Lung (tissue), 12 donors: Measurements from ENCODE around the gene ZNF619. TPM values are rescaled to one million over a fixed set of nuclear protein-coding genes. Genes with fewer than 3 reads are reported as not detected.

Source experiments
- ATAC-seq: fragments of 200-7000 bp; cut with Tn5 transposase; one replicate; pipeline ENCODE4 v1.9.1; 2020; ENCODE audit warnings: moderate number of reproducible peaks; ENCODE audit not compliant: insufficient read depth, low FRiP score
- DNase-seq, 3 donors: peaks; one replicate each; pipeline ENCODE4 v3.0.0-alpha.2; 2013 to 2017
- H3K27ac ChIP-seq, 2 donors: one replicate each; pipeline ENCODE4 v1.5.1; 2013; ENCODE audit warnings: mild to moderate bottlenecking in 2 of 2, moderate library complexity in 2 of 2, control low read depth in 1 of 2, inconsistent platforms in 1 of 2, low read depth in 1 of 2, low read length in 1 of 2
- H3K27me3 ChIP-seq, 3 donors: one replicate each; pipeline ENCODE4 v1.5.1; 2013; ENCODE audit warnings: low read length in 2 of 3; ENCODE audit not compliant: control insufficient read depth in 3 of 3, insufficient read depth in 3 of 3
- H3K36me3 ChIP-seq, 4 donors: one replicate each; pipeline ENCODE4 v1.5.1; 2013; ENCODE audit warnings: low read length in 4 of 4, mild to moderate bottlenecking in 1 of 4, moderate library complexity in 1 of 4; ENCODE audit not compliant: control insufficient read depth in 4 of 4, insufficient read depth in 4 of 4
- H3K4me1 ChIP-seq, 5 donors: one replicate each; pipeline ENCODE4 v1.5.1; 2013; ENCODE audit warnings: low read length in 5 of 5, mild to moderate bottlenecking in 2 of 5, moderate library complexity in 1 of 5; ENCODE audit not compliant: control insufficient read depth in 5 of 5, insufficient read depth in 5 of 5
- H3K4me3 ChIP-seq: one replicate; pipeline ENCODE4 v1.5.1; 2013; ENCODE audit warnings: mild to moderate bottlenecking, control low read depth, moderate library complexity
- H3K9ac ChIP-seq, 2 donors: one replicate each; pipeline ENCODE4 v1.5.1; 2013; ENCODE audit warnings: low read length in 2 of 2, control low read depth in 1 of 2; ENCODE audit not compliant: insufficient read depth in 1 of 2
- H3K9me3 ChIP-seq, 4 donors: one replicate each; pipeline ENCODE4 v1.5.1; 2013; ENCODE audit warnings: low read length in 3 of 4, mild to moderate bottlenecking in 1 of 4, moderate library complexity in 1 of 4; ENCODE audit not compliant: control insufficient read depth in 4 of 4, insufficient read depth in 3 of 4
- WGBS, 2 donors: extraction: QIAGEN DNeasy Blood & Tissue Kit; methylation state at CpG; one replicate each; pipeline ENCODE4 v1.1.7; 2013; 5-methylcytosine and 5-hydroxymethylcytosine counted together
- polyA plus RNA-seq, 2 donors: library from polyadenylated mRNA; stranded (reverse); fragments of 200-250 nt; gene quantifications; one replicate each; pipeline ENCODE4 v1.2.1, GENCODE V29; 2013
- total RNA-seq, 2 donors: library from RNA; depleted of rRNA in 1 of 2; stranded (reverse); fragments of >200 nt in 1 of 2; gene quantifications; one replicate each; pipeline ENCODE4 v1.2.1, GENCODE V29; 2014 to 2021
- TF ChIP-seq, protein P1 (sequence below): IDR thresholded peaks from 2 replicates; pipeline ENCODE4 v1.5.1; 2012; ENCODE audit warnings: mild to moderate bottlenecking; ENCODE audit errors: control extremely low read depth, extremely low read depth
- donor health status: control.
- donor health status: control.
- donor health status: Bipolar disorder and iron deficiency.
- donor health status: healthy.
- donor health status: DM: yes; HTN: yes; CAD: no.

ZNF619 gene
- total and polyA plus RNA-seq, 4 donors, result 0.96 to 10.0 (median 5.0) TPM

DNA sequence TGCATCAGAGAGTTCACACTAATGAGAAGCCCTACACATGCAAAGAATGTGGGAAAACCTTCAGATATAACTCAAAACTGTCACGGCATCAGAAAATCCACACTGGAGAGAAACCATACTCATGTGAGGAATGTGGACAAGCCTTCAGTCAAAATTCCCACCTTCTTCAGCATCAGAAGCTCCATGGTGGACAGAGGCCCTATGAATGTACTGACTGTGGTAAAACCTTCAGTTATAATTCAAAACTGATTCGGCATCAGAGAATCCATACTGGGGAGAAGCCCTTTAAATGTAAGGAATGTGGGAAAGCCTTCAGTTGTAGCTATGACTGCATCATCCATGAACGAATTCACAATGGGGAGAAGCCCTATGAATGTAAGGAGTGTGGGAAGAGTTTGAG is 10.2 kb downstream of the ZNF619 start:
- Histone ChIP-seq H3K9ac (no peak overlapping the region), H3K36me3 (peaks cover 22 to 32% (median 29%) of the 10 kb centered on the region in 4 donors), H3K4me1 (no peaks in the 10 kb centered on the region), H3K27me3 (no peaks in the 10 kb centered on the region), H3K4me3 (no peak overlapping the region), H3K9me3 (peaks cover 0 to 19% (median 9%) of the 10 kb centered on the region in 4 donors), H3K27ac (no peak overlapping the region)
- TF ChIP-seq, protein P1, sequence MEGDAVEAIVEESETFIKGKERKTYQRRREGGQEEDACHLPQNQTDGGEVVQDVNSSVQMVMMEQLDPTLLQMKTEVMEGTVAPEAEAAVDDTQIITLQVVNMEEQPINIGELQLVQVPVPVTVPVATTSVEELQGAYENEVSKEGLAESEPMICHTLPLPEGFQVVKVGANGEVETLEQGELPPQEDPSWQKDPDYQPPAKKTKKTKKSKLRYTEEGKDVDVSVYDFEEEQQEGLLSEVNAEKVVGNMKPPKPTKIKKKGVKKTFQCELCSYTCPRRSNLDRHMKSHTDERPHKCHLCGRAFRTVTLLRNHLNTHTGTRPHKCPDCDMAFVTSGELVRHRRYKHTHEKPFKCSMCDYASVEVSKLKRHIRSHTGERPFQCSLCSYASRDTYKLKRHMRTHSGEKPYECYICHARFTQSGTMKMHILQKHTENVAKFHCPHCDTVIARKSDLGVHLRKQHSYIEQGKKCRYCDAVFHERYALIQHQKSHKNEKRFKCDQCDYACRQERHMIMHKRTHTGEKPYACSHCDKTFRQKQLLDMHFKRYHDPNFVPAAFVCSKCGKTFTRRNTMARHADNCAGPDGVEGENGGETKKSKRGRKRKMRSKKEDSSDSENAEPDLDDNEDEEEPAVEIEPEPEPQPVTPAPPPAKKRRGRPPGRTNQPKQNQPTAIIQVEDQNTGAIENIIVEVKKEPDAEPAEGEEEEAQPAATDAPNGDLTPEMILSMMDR, result no peak
- no peak for DNase-seq
- WGBS, 2 donors, result 99% methylated on average over 3 of the region's 3 CpGs
- no peak for ATAC-seq

DNA sequence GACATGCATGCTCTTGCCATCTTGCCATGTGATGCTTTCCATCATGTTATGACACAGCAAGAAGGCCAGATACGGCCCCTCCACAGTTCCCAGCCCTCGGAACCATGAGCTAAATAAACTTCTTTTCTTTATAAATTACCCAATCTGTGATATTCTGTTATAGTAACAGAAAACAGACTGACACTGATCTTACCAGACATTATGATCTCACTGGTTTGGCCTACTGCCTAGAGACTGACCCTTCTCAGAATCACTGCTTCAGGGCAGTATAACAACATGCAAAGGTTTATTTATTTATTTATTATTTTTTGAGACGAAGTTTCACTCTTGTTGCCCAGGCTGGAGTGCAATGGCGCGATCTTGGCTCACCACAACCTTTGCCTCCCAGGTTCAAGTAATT is 14.0 kb downstream of the ZNF619 start:
- DNase-seq (no peak), ATAC-seq (no peak)
- 91% methylated on average over 5 of the region's 5 CpGs for WGBS, 2 donors
- no peak overlapping the region for H3K27ac ChIP-seq
- TF ChIP-seq, protein P1, result no peak
- no peak overlapping the region for H3K9ac ChIP-seq
- H3K9me3 ChIP-seq, result peaks cover 0 to 19% (median 9%) of the 10 kb centered on the region in 4 donors
- H3K36me3 ChIP-seq, result peaks cover 14 to 20% (median 19%) of the 10 kb centered on the region in 4 donors
- no peaks in the 10 kb centered on the region for H3K27me3 ChIP-seq
- no peaks in the 10 kb centered on the region for H3K4me1 ChIP-seq
- no peak overlapping the region for H3K4me3 ChIP-seq

DNA sequence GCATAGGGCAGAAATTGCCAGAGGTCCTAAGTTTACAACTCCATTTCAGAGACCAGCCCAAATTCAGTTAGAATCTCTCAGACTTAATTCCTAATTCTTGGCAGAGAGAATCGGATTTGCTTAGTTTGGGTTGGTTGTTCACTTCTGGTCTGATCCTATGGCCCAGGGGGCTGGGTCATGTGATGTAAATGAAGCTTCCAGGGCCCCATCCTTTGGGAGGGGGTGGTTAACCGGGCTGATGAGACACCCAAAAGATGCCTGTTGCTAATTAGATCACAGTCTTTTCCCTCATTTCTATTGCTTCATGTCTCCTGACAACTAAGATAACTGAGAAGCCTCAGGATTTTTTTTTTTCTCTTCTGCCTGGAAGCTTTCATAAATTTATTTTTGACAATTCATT is 17.8 kb downstream of the ZNF619 start:
- Histone ChIP-seq H3K27me3 (no peaks in the 10 kb centered on the region), H3K4me1 (no peaks in the 10 kb centered on the region), H3K9me3 (no peaks in the 10 kb centered on the region), H3K36me3 (no peaks in the 10 kb centered on the region), H3K9ac (no peak overlapping the region), H3K4me3 (no peak overlapping the region), H3K27ac (no peak overlapping the region)
- TF ChIP-seq, protein P1, result no peak
- 70 to 77% methylated on average over 2 of the region's 2 CpGs for WGBS, 2 donors
- DNase-seq, result no peak
- ATAC-seq, result no peak

DNA sequence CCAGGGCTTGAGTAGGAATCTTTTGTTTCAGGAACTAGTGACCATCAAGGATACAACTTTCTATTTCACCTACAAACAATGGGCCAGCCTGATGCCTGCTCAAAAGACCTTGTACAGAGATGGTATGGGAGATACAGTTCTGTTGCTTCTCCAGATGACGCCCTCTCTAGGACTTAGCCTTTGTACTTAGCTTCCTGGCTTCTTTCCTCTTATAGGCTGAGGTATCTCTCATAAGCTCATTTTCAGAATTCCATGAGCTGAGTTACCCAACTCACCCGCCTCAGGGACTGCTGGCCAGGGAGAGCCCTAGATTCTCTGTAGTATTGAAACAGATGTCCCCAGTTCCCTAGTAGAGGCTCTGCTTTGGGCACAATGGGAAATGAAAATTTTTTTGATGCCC is 20.4 kb downstream of the ZNF619 start:
- DNase-seq (no peak), ATAC-seq (no peak)
- TF ChIP-seq, protein P1, result no peak
- no peak overlapping the region for H3K9ac ChIP-seq
- no peaks in the 10 kb centered on the region for H3K36me3 ChIP-seq
- no peak overlapping the region for H3K4me3 ChIP-seq
- WGBS, 2 donors, result 91 to 96% methylated on average over 2 of the region's 2 CpGs
- H3K9me3 ChIP-seq, result no peaks in the 10 kb centered on the region
- no peaks in the 10 kb centered on the region for H3K4me1 ChIP-seq
- no peaks in the 10 kb centered on the region for H3K27me3 ChIP-seq
- no peak overlapping the region for H3K27ac ChIP-seq
